Muscle layer of colon (tissue), 2 donors: ENCODE results near the gene WBP1.

Source experiments
- H3K27ac ChIP-seq: one replicate; pipeline ENCODE4 v1.7.0; 2013; ENCODE audit warnings: low read depth, mild to moderate bottlenecking, low read length, moderate library complexity
- H3K27me3 ChIP-seq, 2 donors: one replicate each; pipeline ENCODE4 v1.7.0; 2013; ENCODE audit warnings: low read length in 2 of 2, mild to moderate bottlenecking in 2 of 2; ENCODE audit not compliant: insufficient read depth in 2 of 2, control insufficient read depth in 1 of 2
- H3K36me3 ChIP-seq: one replicate; pipeline ENCODE4 v1.7.0; 2013; ENCODE audit warnings: mild to moderate bottlenecking, low read length; ENCODE audit not compliant: insufficient read depth
- H3K4me1 ChIP-seq: one replicate; pipeline ENCODE4 v1.7.0; 2013; ENCODE audit warnings: mild to moderate bottlenecking, low read length; ENCODE audit not compliant: insufficient read depth
- H3K4me3 ChIP-seq, 2 donors: one replicate each; pipeline ENCODE4 v1.7.0; 2013; ENCODE audit warnings: low read length in 2 of 2, low read depth in 1 of 2, mild to moderate bottlenecking in 1 of 2, moderate library complexity in 1 of 2
- H3K9ac ChIP-seq: one replicate; pipeline ENCODE4 v1.7.0; 2013; ENCODE audit warnings: low read length
- H3K9me3 ChIP-seq: one replicate; pipeline ENCODE4 v1.7.0; 2013; ENCODE audit warnings: mild to moderate bottlenecking, low read length
- donor health status: abdominal sarcoma.
- donor health status: Adenocarcinoma of cecum.

Gene WBP1

DNA sequence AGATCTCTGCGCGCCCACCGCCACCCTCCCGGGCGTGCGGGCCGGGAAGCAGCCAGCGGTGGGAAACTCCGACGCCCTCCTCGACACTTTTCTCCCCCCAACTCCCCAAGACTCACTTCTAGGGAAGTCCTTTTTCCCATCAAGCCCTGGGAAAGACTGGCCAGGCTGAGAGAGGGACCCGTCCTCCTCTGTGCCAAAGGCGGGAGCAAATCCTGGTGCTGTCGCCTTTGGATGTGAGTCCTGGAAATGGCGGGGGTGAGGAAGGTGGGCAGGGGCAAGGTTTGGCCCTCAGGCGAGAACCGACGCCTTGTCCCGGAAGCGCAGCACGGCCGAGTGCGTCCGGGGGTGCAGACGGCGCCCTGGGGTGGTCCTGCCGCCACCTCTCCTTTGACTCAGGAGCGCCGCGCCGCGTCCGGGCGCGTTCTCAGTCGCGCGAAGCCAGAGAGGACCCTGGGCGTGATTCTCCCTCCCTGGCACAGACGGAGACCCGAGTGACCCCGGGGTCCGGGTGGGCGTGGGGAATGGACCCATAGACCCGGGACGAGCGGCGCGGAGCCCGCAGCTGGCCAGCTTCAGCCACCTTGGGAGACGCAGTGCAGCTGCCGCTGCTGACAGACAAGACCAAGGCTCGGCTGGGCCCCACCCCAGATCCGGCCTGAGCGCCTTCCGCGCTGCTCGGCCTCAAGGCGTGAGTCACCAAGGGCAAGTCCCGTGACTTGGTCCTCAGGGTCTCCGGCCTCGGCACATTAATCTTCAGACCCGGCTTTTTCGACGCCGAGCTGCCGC lies 44.7 kb downstream of the WBP1 start:
- Histone ChIP-seq H3K9me3 (no peaks in the 10 kb centered on the region), H3K36me3 (peaks cover 14% of the 10 kb centered on the region), H3K27ac (no peak overlapping the region), H3K27me3 (peaks cover 24 to 71% of the 10 kb centered on the region in 2 donors), H3K4me3 (peak overlapping the region; percentile 43 to 45), H3K4me1 (peaks cover 29% of the 10 kb centered on the region), H3K9ac (no peak overlapping the region)

DNA sequence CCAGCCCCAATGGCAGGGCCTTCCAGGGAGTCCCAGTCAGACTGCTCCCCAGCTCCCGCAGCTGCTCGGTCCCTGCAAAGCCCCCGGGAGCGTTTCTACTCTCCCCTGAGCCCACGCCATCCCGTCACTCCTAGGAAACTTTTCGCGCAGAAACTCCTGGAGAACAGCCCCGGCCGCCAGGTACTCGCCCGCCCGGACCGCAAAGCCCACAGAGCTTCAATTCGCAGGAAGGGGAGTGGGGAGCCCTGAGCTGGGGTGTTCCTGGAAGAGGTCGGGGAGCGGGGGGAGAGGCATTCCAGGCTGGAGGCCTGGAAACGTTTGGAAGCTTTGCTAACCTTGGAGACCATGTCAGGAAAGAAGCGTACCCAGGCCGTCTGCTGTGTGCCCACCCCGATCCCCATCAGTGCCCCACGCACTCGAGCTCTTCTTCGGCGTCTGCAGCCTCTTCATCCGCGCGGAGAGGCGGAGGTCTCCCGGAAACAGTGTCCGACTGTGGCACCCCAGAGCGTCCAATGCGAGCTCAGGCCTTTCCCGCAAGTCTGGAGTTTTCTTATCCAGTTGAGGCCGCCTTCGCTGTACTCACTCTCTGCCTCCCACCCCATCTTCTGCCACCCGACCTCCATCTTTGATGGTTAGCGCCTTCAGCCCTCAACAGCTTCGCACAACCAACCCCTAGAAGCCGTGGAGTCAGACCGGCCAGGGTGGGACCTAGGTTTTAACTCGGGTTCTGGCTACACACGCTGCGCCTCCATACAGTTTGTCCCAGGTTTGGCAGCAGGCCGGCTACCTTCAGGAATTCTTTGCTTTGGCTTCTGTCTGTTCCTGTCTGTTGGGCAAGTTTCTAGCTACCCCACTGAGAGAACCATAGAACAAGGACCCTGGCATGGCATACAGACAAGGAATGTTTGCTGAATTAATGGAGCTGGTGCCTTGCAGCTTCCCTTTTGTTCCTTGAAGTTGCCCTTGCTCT lies 45.6 kb downstream of the WBP1 start:
- Histone ChIP-seq H3K27ac (peak overlapping the region; percentile 45), H3K27me3 (peaks cover 18 to 62% of the 10 kb centered on the region in 2 donors), H3K9ac (no peak overlapping the region), H3K4me1 (peaks cover 27% of the 10 kb centered on the region), H3K4me3 (peak overlapping the region; percentile 35 to 45), H3K9me3 (no peaks in the 10 kb centered on the region), H3K36me3 (peaks cover 14% of the 10 kb centered on the region)

DNA sequence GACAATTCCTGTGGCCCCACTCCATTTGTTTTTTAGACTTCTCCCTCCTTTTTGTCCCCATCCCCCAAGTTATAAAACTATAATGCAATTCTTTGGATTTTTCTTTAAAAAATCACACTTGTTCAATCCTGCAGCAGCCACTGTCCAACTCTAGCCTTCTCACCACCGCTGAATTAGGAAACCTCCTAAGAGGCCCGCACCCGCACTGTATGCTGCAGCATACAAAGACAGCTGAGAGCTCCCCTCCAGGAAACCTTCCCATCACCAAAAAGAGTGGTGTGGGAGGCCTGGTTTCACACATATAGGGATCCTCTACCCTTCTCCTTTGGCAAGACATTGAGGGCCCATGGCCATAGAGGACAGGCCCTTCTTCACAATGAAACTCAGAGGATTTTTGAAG lies 46.4 kb downstream of the WBP1 start:
- Histone ChIP-seq H3K4me3 (peak overlapping the region in 1 of 2 donors; percentile 45), H3K9ac (no peak overlapping the region), H3K36me3 (peaks cover 14% of the 10 kb centered on the region), H3K27ac (no peak overlapping the region), H3K4me1 (peaks cover 24% of the 10 kb centered on the region), H3K9me3 (no peaks in the 10 kb centered on the region), H3K27me3 (peaks cover 18 to 55% of the 10 kb centered on the region in 2 donors)

DNA sequence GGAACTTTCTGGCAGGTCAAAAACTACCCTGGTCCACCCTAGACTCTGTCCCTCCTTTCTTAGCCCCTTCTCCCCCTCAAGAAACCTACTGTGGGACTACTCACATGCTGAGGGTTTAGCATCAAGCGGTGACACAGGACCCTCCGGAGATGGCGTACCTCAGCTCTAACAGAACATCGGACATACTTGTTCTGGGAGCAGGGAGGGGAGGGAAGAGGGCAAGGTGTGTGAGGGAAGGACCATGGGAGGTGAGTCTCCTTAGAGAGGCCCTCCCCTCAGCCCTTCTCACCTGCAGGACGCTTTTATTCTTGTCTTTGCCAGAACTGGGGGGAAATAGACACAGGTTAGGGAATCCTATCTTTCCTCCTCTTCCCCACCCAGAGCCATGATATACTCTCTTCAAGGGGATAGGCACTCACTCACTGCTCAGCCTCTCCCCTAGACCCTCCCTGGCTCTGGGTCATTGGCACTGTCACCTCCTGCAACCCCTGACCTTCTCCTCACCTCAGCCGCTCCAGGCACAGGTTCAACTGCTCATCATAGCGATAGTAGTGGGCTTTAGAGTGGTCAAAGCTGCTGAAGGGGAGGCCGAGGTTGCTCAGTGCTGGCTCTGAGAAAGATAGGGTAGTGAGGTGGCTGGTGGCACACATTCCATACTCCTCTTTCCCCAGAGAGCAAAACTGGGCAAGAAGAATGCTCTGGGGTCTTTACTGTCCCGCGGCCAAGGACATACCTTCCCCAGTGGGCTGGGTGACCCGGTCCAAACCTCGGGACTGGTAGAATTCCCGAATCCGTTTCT lies 47.4 kb downstream of the WBP1 start:
- Histone ChIP-seq H3K36me3 (peaks cover 14% of the 10 kb centered on the region), H3K4me3 (no peak overlapping the region), H3K27me3 (peaks cover 10 to 53% of the 10 kb centered on the region in 2 donors), H3K9ac (no peak overlapping the region), H3K4me1 (peaks cover 24% of the 10 kb centered on the region), H3K27ac (no peak overlapping the region), H3K9me3 (no peaks in the 10 kb centered on the region)

DNA sequence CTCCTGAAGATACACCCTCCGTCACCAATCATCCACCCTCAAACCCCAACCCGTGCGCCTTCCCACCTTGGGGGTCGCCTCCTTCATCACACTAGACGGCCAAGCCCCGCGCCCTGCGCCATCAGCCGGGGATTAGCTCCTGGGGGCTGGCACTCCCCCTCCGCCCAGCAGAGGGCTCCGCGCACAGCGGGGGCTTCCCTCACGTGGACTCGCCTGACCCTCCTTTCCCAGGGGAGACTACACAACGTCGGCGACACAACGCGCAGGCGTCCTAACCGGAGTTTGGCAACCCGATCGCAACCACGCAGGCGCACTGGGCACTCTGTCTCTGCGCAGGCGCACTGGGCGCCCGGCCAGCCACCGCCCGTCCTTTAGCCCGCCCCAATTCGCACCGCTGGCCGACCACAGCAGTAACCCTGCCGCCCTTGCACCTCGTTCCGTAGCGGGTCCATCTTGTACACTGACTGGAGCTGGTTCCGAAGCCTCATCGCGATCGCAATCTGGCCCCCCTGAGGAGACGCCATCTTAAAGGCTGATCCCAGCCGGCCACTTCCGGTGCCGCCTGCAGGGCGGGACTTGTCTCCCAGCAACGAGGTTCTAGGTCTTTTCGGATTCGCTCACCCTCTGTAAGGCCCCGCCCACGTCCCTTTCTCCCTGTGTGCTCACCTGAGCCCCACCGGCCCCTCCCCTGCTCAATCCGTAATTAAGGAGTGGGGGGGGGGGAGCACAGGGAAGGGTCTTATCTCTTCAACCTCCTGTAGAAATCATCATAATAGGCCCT lies 49.1 kb downstream of the WBP1 start, which contains the start of gene PCGF1:
Gene PCGF1, minus strand, starts transcription at position 551 of the 781 bp plus-strand sequence. Its CDS starts 27 bp downstream, at position 524.
- Histone ChIP-seq H3K9ac (peak within 1 kb of the TSS; percentile 73), H3K9me3 (no peaks in the 10 kb centered on the region), H3K36me3 (peaks cover 14% of the 10 kb centered on the region), H3K4me1 (peaks cover 24% of the 10 kb centered on the region), H3K27ac (peak within 1 kb of the TSS; percentile 89), H3K27me3 (peaks cover 16 to 50% of the 10 kb centered on the region in 2 donors), H3K4me3 (peak within 1 kb of the TSS; percentile 75 to 77)

DNA sequence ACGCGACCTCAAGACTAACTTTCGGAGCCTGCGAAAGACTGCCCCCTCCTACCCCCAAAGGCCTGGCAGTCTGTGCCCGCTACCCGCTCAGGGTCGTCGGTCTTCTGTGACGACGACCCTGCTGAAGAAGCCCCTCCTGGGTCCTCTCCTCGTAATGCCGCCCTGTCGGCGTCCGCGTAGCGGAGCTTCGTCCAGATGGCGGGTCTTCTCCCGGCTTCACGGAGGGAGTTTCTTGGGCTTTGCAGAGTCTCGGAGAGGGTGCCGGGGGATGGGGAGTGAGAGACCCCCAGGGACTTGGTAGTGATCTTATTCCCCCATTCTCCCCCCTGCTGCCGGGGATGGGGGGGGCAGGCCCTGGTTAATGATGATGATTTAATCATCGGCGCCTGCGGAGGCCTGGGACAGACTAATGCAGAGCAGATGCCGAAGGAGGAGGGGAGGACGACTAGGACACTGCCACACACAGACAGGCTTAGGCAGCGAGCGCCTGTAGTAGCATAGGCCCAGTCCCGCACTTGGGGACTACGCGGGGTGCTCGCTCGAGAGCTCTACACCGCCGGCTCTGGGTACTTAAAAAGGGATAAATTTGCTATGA lies 49.8 kb downstream of the WBP1 start:
- H3K27ac ChIP-seq: peak overlapping the region; percentile 89
- no peak overlapping the region for H3K9ac ChIP-seq
- no peaks in the 10 kb centered on the region for H3K9me3 ChIP-seq
- peaks cover 21 to 50% of the 10 kb centered on the region in 2 donors for H3K27me3 ChIP-seq
- peaks cover 14% of the 10 kb centered on the region for H3K36me3 ChIP-seq
- H3K4me3 ChIP-seq: peak overlapping the region; percentile 75 to 77
- peaks cover 24% of the 10 kb centered on the region for H3K4me1 ChIP-seq

DNA sequence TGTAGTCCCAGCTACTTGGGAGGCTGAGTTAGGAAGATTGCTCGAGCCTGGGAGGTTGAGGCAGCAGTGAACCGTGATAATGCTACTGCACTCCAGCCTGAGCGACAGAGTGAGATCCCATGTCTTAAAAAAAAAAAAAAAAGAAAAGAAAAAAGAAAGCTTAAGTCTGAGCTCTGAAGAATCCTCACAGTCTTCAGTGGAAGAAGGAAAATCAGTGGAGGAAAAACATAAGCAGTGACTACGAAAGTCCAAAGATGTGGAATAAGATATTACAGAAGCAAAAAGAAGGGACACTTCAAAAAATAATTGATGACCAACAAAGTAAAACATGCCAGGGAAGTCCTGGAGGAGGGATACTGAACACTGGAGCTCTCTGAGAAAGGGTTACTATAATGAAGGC lies 52.0 kb downstream of the WBP1 start:
- Histone ChIP-seq H3K9ac (no peak overlapping the region), H3K4me3 (no peak overlapping the region), H3K4me1 (peaks cover 29% of the 10 kb centered on the region), H3K36me3 (peaks cover 3% of the 10 kb centered on the region), H3K27me3 (peaks cover 31 to 53% of the 10 kb centered on the region in 2 donors), H3K9me3 (no peaks in the 10 kb centered on the region), H3K27ac (no peak overlapping the region)
